Right lung (tissue), 10 donors: ENCODE data around the gene IL21. TPM values are rescaled to one million over a fixed set of nuclear protein-coding genes. Genes with fewer than 3 reads are reported as not detected.
"Not testable (repeated sequence)": the region's sequence is repeated elsewhere in the genome, so short reads cannot be mapped to it uniquely, and the experiment has no call there.

Experiments
- DNase-seq, 2 donors: peaks; one replicate each; pipeline ENCODE4 v3.0.0-alpha.2; 2013
- long read RNA-seq, 8 donors: transcript quantifications; one replicate each; lab custom pipeline, GENCODE V29; 2026
- polyA plus RNA-seq, 5 donors: library from polyadenylated mRNA; unstranded; fragments of 120-200 nt; gene quantifications; one replicate each; pipeline versions ENCODE4 v1.2.1 to v1.2.3, GENCODE V29; 2013; ENCODE audit warnings: inconsistent platforms in 1 of 5, low replicate concordance in 1 of 5; ENCODE audit not compliant: insufficient read length in 5 of 5, insufficient read depth in 1 of 5

IL21 gene
- not detected for polyA plus RNA-seq
- long read RNA-seq, donor 1 = 0 reads
- long read RNA-seq, donor 2 = 0 reads
- long read RNA-seq, donor 3 = 0 reads
- long read RNA-seq, donor 4 = 0 reads
- long read RNA-seq, donor 5 = 0 reads
- long read RNA-seq, donor 6 = 0 reads
- long read RNA-seq, donor 7 = 0 reads
- long read RNA-seq, donor 8 = 0 reads

GRCh38 chr4:122621016-122621507, at the start of gene IL21:
Gene IL21, minus strand, starts transcription at chr4:122621066. Its CDS starts 55 bp downstream, at chr4:122621011.
- DNase-seq = no peak

- DNase-seq = no peak
Measured at GRCh38 chr4:122669911-122670738, 49.3 kb upstream of the IL21 start.

- DNase-seq = no peak
Measured at GRCh38 chr4:122668241-122668640, 47.4 kb upstream of the IL21 start.

GRCh38 chr4:122666527-122667245, 45.8 kb upstream of the IL21 start:
- no peak for DNase-seq

- no peak for DNase-seq
Measured at GRCh38 chr4:122665161-122665929, 44.5 kb upstream of the IL21 start.

GRCh38 chr4:122663814-122664610, 43.1 kb upstream of the IL21 start:
- no peak for DNase-seq

- no peak for DNase-seq
Measured at GRCh38 chr4:122663291-122663690, 42.4 kb upstream of the IL21 start.

- no peak for DNase-seq
Measured at GRCh38 chr4:122662701-122663100, 41.8 kb upstream of the IL21 start.

GRCh38 chr4:122661176-122662160, 40.6 kb upstream of the IL21 start:
- no peak for DNase-seq

GRCh38 chr4:122658818-122659295, 38.0 kb upstream of the IL21 start:
- no peak for DNase-seq

GRCh38 chr4:122658377-122658776, 37.5 kb upstream of the IL21 start:
- no peak for DNase-seq

- no peak for DNase-seq
Measured at GRCh38 chr4:122657553-122657952, 36.7 kb upstream of the IL21 start.

GRCh38 chr4:122656583-122656982, 35.7 kb upstream of the IL21 start:
- DNase-seq = not testable (repeated sequence)

GRCh38 chr4:122652379-122652778, 31.5 kb upstream of the IL21 start:
- peak; percentile 9 to 11 for DNase-seq

- no peak for DNase-seq
Measured at GRCh38 chr4:122650148-122650547, 29.3 kb upstream of the IL21 start.

GRCh38 chr4:122647656-122648055, 26.8 kb upstream of the IL21 start:
- DNase-seq = no peak

- DNase-seq = no peak
Measured at GRCh38 chr4:122643257-122643656, 22.4 kb upstream of the IL21 start.

GRCh38 chr4:122639181-122639580, 18.3 kb upstream of the IL21 start:
- DNase-seq = no peak

- no peak for DNase-seq
Measured at GRCh38 chr4:122636697-122637096, 15.8 kb upstream of the IL21 start.
